ENCODE results near the gene MDM1. TPM values are rescaled to one million over a fixed set of nuclear protein-coding genes. Genes with fewer than 3 reads are reported as not detected.
A peak's percentile ranks its signal among the peaks of the same experiment; 100 is the strongest.

The MDM1 gene
- total and polyA plus RNA-seq, 7 donors = 4.2 to 113 (median 73.3) TPM

DNA sequence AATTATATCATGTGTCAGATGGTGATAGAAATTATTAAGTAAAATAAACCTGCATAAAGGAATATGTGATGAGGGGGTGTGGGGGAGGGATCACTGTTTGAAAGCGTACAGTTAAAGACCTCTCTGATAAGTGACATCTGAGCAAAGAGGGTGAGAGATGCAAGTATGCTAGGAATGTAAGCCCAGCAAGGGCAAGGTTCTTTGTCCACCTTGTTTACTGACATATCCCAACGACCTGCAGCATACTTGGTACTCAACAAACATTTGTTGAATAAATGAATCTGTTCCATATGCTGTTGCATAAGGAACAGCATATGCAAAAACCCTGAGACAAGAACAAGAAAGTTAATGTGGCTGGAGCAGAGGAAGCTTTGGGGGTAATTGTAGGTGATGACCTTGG lies 12.0 kb upstream of the MDM1 start:
- intact Hi-C loops (cut with DNase I) = no loop called here
- no peak for TF ChIP-seq EP300 (IDR thresholded peaks at IDR 0.05)
- TF ChIP-seq POLR2AphosphoS5 (IDR thresholded peaks at IDR 0.05) = no peak
- no peak for TF ChIP-seq CTCF (IDR thresholded peaks at IDR 0.05)
- no peak for TF ChIP-seq POLR2A (IDR thresholded peaks at IDR 0.05)
- no peaks in the 10 kb centered on the region for H3K9me3 ChIP-seq
- peaks cover 0 to 40% (median 28%) of the 10 kb centered on the region in 4 donors for H3K4me1 ChIP-seq
- WGBS, 2 donors = 54 to 70% methylated on average over 2 of the region's 2 CpGs
- DNase-seq = no peak
- no peak overlapping the region for H3K4me3 ChIP-seq
- no peaks in the 10 kb centered on the region for H3K27me3 ChIP-seq
- H3K36me3 ChIP-seq = no peaks in the 10 kb centered on the region
- H3K27ac ChIP-seq = no peak overlapping the region

- Histone ChIP-seq H3K9me3 (no peaks in the 10 kb centered on the region), H3K4me1 (peaks cover 0 to 40% (median 30%) of the 10 kb centered on the region in 4 donors), H3K4me3 (no peak overlapping the region), H3K27me3 (no peaks in the 10 kb centered on the region), H3K27ac (no peak overlapping the region), H3K36me3 (no peaks in the 10 kb centered on the region)
- intact Hi-C loops (cut with DNase I) = no loop called here
- no peak for DNase-seq
- 54 to 65% methylated on average over 3 of the region's 3 CpGs for WGBS, 2 donors
- TF ChIP-seq POLR2AphosphoS5 (IDR thresholded peaks at IDR 0.05) = no peak
- no peak for TF ChIP-seq EP300 (IDR thresholded peaks at IDR 0.05)
- no peak for TF ChIP-seq POLR2A (IDR thresholded peaks at IDR 0.05)
- no peak for TF ChIP-seq CTCF (IDR thresholded peaks at IDR 0.05)
These were observed 10.8 kb upstream of the MDM1 start for GRCh38 chr12:68342966-68343365.

DNA sequence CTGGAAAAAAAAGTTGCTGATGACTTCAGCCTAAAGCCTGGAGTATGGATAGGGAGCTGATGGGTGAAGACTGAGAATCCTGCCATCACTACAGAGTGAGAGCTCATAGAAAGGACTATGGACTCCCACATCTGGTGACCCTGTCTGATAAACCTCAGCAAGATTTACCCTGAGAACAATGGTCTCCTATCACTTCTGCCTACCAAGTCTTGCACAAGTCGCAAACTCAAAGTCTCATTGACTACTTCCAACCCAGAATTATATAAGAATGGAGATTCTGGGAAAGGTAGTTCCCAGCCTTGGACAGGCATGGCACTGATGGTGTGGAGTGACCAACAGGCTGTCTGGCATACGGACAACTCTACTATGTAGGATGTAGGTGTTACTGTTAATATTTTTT lies 9.7 kb upstream of the MDM1 start:
- Histone ChIP-seq H3K4me3 (no peak overlapping the region), H3K27ac (peak overlapping the region in 1 of 4 donors; percentile 85), H3K9me3 (no peaks in the 10 kb centered on the region), H3K36me3 (no peaks in the 10 kb centered on the region), H3K4me1 (peaks cover 0 to 48% (median 35%) of the 10 kb centered on the region in 4 donors), H3K27me3 (no peaks in the 10 kb centered on the region)
- intact Hi-C loops (cut with DNase I) = no loop called here
- DNase-seq = no peak
- 95 to 98% methylated on average over 2 of the region's 2 CpGs for WGBS, 2 donors
- TF ChIP-seq CTCF (IDR thresholded peaks at IDR 0.05) (no peak), EP300 (IDR thresholded peaks at IDR 0.05) (no peak), POLR2AphosphoS5 (IDR thresholded peaks at IDR 0.05) (no peak), POLR2A (IDR thresholded peaks at IDR 0.05) (no peak)

DNA sequence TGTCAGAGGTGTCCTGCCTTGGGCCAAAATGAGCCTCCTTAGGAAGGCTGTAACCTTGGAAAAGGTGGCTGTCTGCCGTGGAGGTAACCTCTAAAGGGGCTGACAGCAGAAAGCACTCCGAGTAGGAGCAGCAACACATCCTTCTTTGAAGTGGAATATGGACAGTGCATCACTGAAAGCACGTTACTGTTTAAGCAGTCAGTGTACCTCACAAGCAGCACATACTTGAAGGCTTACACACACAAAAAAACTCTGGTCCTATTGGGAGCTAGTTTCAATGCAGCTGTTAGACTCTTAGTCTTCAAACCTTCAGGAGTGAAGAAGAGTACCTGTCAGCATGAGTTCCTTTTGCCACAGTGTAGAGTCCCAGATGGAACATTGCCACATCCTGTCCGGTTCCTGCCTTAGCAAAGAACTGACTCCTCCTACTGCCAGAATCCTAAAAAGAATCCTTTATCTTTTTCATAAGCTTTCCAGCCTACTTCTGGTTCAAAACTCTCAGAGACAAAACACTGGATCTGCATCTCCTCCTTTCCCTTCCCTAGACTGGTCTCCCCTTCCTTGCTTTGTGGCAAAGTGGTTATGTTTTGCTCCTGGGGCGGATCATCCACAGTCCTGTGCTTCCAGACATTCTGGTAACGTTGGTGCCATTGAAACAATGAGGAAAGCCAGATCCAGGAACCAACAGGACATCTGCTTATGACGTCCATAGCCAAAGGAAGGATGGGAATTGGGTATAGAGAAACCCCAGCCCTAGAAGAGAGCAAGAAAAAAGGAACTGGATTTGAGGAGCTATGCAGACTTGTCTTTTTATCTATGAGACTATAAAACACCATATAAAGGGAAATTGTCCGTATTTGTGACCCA lies 8.5 kb upstream of the MDM1 start:
- TF ChIP-seq EP300 (IDR thresholded peaks at IDR 0.05) = peak in 1 of 4 donors; percentile 71
- TF ChIP-seq CTCF (IDR thresholded peaks at IDR 0.05) = no peak
- no peak for TF ChIP-seq POLR2A (IDR thresholded peaks at IDR 0.05)
- TF ChIP-seq POLR2AphosphoS5 (IDR thresholded peaks at IDR 0.05) = peak in 3 of 4 donors; percentile 61 to 67 (median 64)
- intact Hi-C loops (cut with DNase I) = no loop called here
- peak; percentile 66 for DNase-seq
- peak overlapping the region; percentile 34 to 90 (median 84) for H3K27ac ChIP-seq
- 69 to 73% methylated on average over 8 of the region's 8 CpGs for WGBS, 2 donors
- H3K9me3 ChIP-seq = no peaks in the 10 kb centered on the region
- H3K36me3 ChIP-seq = no peaks in the 10 kb centered on the region
- no peak overlapping the region for H3K4me3 ChIP-seq
- H3K4me1 ChIP-seq = peaks cover 0 to 59% (median 46%) of the 10 kb centered on the region in 4 donors
- no peaks in the 10 kb centered on the region for H3K27me3 ChIP-seq
